ENCODE measurements around the gene TRIM24. TPM values are rescaled to one million over a fixed set of nuclear protein-coding genes. Genes with fewer than 3 reads are reported as not detected.

The TRIM24 gene
- polyA plus RNA-seq, 1 donor (not counting 4 experiments of a cell fraction or from before 2014, with no cell fraction given): 7.9 TPM

GRCh38 chr7:138584696-138585095 lies 124.6 kb downstream of the TRIM24 start:
- DNase-seq (ENCODE audit: low read depth, low spot score): no peak
- TF ChIP-seq EZH2 (IDR thresholded peaks at IDR 0.05; ENCODE audit: low read length) (no peak), CTCF (optimal IDR thresholded peaks at IDR 0.05 in 1 of 3, IDR thresholded peaks at IDR 0.05 in 1 of 3, conservative IDR thresholded peaks at IDR 0.05 in 1 of 3; ENCODE audit: extremely low read depth in 1 of 3, insufficient read depth in 2 of 3, low read length in 3 of 3) (no peak)

GRCh38 chr7:138585283-138585993 lies 125.4 kb downstream of the TRIM24 start:
- Histone ChIP-seq H3K9ac (ENCODE audit: control insufficient read depth, extremely low read depth, insufficient read depth, low read length) (no peak overlapping the region), H3K36me3 (ENCODE audit: control insufficient read depth in 2 of 2, extremely low read depth in 1 of 2, insufficient read depth in 2 of 2, low read length in 2 of 2) (peaks cover 0 to under 1% of the 10 kb centered on the region in 2 experiments), H3K4me1 (ENCODE audit: control insufficient read depth, extremely low read depth, insufficient read depth, low read length) (no peaks in the 10 kb centered on the region), H3K27ac (ENCODE audit: control insufficient read depth, insufficient read depth, low read length) (no peak overlapping the region), H3K9me1 (ENCODE audit: control insufficient read depth, extremely low read depth, insufficient read depth, low read length) (no peaks in the 10 kb centered on the region), H3K79me2 (ENCODE audit: control insufficient read depth, insufficient read depth, low read length) (no peaks in the 10 kb centered on the region), H4K20me1 (ENCODE audit: control insufficient read depth, extremely low read depth, insufficient read depth, low read length) (no peaks in the 10 kb centered on the region), H3K4me3 (ENCODE audit: control insufficient read depth in 2 of 3, extremely low read depth in 1 of 3, insufficient read depth in 2 of 3, low read depth in 1 of 3, low read length in 3 of 3) (no peak overlapping the region), H3K27me3 (ENCODE audit: control insufficient read depth, extremely low read depth, insufficient read depth, low read length) (no peaks in the 10 kb centered on the region), H3K9me3 (ENCODE audit: control insufficient read depth, low read depth, low read length) (no peaks in the 10 kb centered on the region), H3K4me2 (ENCODE audit: control insufficient read depth, extremely low read depth, insufficient read depth, low read depth, low read length) (no peak overlapping the region), H2AFZ (ENCODE audit: control insufficient read depth, low read length) (no peak overlapping the region)
- no peak for TF ChIP-seq CTCF (optimal IDR thresholded peaks at IDR 0.05 in 1 of 3, IDR thresholded peaks at IDR 0.05 in 1 of 3, conservative IDR thresholded peaks at IDR 0.05 in 1 of 3; ENCODE audit: extremely low read depth in 1 of 3, insufficient read depth in 2 of 3, low read length in 3 of 3)
- no peak for TF ChIP-seq EZH2 (IDR thresholded peaks at IDR 0.05; ENCODE audit: low read length)
- no peak for FAIRE-seq
- DNase-seq (ENCODE audit: low read depth, low spot score): no peak
- dilution Hi-C loops (cut with MboI; ENCODE audit: extremely low pct_ligation_motif_present, low sequenced_read_pairs): no loop called here

More at GRCh38 chr7:138584696-138585095, 124.6 kb downstream of the TRIM24 start:
- Histone ChIP-seq H4K20me1 (ENCODE audit: control insufficient read depth, extremely low read depth, insufficient read depth, low read length) (no peaks in the 10 kb centered on the region), H3K4me1 (ENCODE audit: control insufficient read depth, extremely low read depth, insufficient read depth, low read length) (no peaks in the 10 kb centered on the region), H3K79me2 (ENCODE audit: control insufficient read depth, insufficient read depth, low read length) (no peaks in the 10 kb centered on the region), H3K9ac (ENCODE audit: control insufficient read depth, extremely low read depth, insufficient read depth, low read length) (no peak overlapping the region), H3K9me1 (ENCODE audit: control insufficient read depth, extremely low read depth, insufficient read depth, low read length) (no peaks in the 10 kb centered on the region), H3K27ac (ENCODE audit: control insufficient read depth, insufficient read depth, low read length) (no peak overlapping the region), H2AFZ (ENCODE audit: control insufficient read depth, low read length) (no peak overlapping the region), H3K27me3 (ENCODE audit: control insufficient read depth, extremely low read depth, insufficient read depth, low read length) (no peaks in the 10 kb centered on the region), H3K4me2 (ENCODE audit: control insufficient read depth, extremely low read depth, insufficient read depth, low read depth, low read length) (no peak overlapping the region), H3K4me3 (ENCODE audit: control insufficient read depth in 2 of 3, extremely low read depth in 1 of 3, insufficient read depth in 2 of 3, low read depth in 1 of 3, low read length in 3 of 3) (no peak overlapping the region), H3K36me3 (ENCODE audit: control insufficient read depth in 2 of 2, extremely low read depth in 1 of 2, insufficient read depth in 2 of 2, low read length in 2 of 2) (peaks cover under 1 to 4% of the 10 kb centered on the region in 2 experiments), H3K9me3 (ENCODE audit: control insufficient read depth, low read depth, low read length) (no peaks in the 10 kb centered on the region)
- dilution Hi-C loops (cut with MboI; ENCODE audit: extremely low pct_ligation_motif_present, low sequenced_read_pairs): no loop called here
- no peak for FAIRE-seq
